GM23248 (cell line): ENCODE data around the gene GALNT17. TPM values are rescaled to one million over a fixed set of nuclear protein-coding genes. Genes with fewer than 3 reads are reported as not detected.

Experiments
- DNase-seq: peaks from one replicate; pipeline ENCODE4 v3.0.0-alpha.2; 2015
- H2AFZ ChIP-seq: fragments of 200-600 bp; sonication (generic); 2 replicates; pipeline ENCODE4 v1.6.1; 2016; ENCODE audit warnings: antibody characterized with exemption
- H3F3A ChIP-seq: fragments of 200-600 bp; sonication (generic); 2 replicates; pipeline ENCODE4 v1.6.1; 2016; ENCODE audit warnings: mild to moderate bottlenecking, antibody characterized with exemption, mixed run types; ENCODE audit not compliant: insufficient read depth
- H3K27ac ChIP-seq: fragments of 200-600 bp; sonication (generic); 2 replicates; pipeline ENCODE4 v1.5.1; 2016; ENCODE audit warnings: mild to moderate bottlenecking
- H3K27me3 ChIP-seq: fragments of 200-600 bp; sonication (generic); replicated peaks from 2 replicates; pipeline ENCODE4 v1.6.1; 2016; ENCODE audit warnings: mild to moderate bottlenecking; ENCODE audit not compliant: insufficient read depth
- H3K36me3 ChIP-seq: fragments of 200-600 bp; sonication (generic); 2 replicates; pipeline ENCODE4 v1.6.1; 2016; ENCODE audit warnings: low read depth, mild to moderate bottlenecking
- H3K4me1 ChIP-seq: fragments of 200-600 bp; sonication (generic); 2 replicates; pipeline ENCODE4 v1.6.1; 2016; ENCODE audit warnings: mild to moderate bottlenecking; ENCODE audit not compliant: insufficient read depth
- H3K4me2 ChIP-seq: fragments of 200-600 bp; sonication (generic); one replicate; pipeline ENCODE4 v1.6.1; 2016; ENCODE audit warnings: mild to moderate bottlenecking; ENCODE audit not compliant: unreplicated experiment
- H3K4me3 ChIP-seq: fragments of 200-600 bp; sonication (generic); 2 replicates; pipeline ENCODE4 v1.5.1; 2016; ENCODE audit warnings: mild to moderate bottlenecking
- H3K79me2 ChIP-seq: fragments of 200-600 bp; sonication (generic); 2 replicates; pipeline ENCODE4 v1.6.1; 2016; ENCODE audit warnings: mild to moderate bottlenecking; ENCODE audit not compliant: insufficient read depth
- H3K9ac ChIP-seq: fragments of 200-600 bp; sonication (generic); 2 replicates; pipeline ENCODE4 v1.6.1; 2016; ENCODE audit warnings: mild to moderate bottlenecking
- H3K9me2 ChIP-seq: fragments of 200-600 bp; sonication (generic); 2 replicates; pipeline ENCODE4 v1.6.1; 2016; ENCODE audit warnings: mixed run types, mild to moderate bottlenecking, moderate library complexity; ENCODE audit not compliant: insufficient read depth
- H3K9me3 ChIP-seq: fragments of 200-600 bp; sonication (generic); one replicate; pipeline ENCODE4 v1.6.1; 2017; ENCODE audit warnings: low read depth
- H4K20me1 ChIP-seq: fragments of 200-600 bp; sonication (generic); 2 replicates; pipeline ENCODE4 v1.6.0; 2016; ENCODE audit not compliant: insufficient read depth
- EZH2 ChIP-seq: fragments of 200-600 bp; sonication (generic); IDR thresholded peaks from 2 replicates; pipeline ENCODE4 v1.6.1; 2018; ENCODE audit warnings: antibody characterized with exemption, mild to moderate bottlenecking; ENCODE audit not compliant: insufficient read depth, poor library complexity, severe bottlenecking
- EZH2phosphoT487 ChIP-seq: fragments of 200-600 bp; sonication (generic); IDR thresholded peaks from 2 replicates; pipeline ENCODE4 v1.6.1; 2018; ENCODE audit warnings: antibody characterized with exemption, moderate library complexity, mild to moderate bottlenecking, low read depth; ENCODE audit not compliant: insufficient read depth
- WGBS, 2 experiments: methylation state at CpG; one replicate each; pipeline ENCODE4 v1.1.6; 2015 to 2017; ENCODE audit warnings: low lambda C conversion rate in 2 of 2, low coverage in 1 of 2; ENCODE audit errors: missing lambda C conversion rate in 2 of 2; 5-methylcytosine and 5-hydroxymethylcytosine counted together
- in situ Hi-C: fragments of 300-500 bp; cut with MboI; formaldehyde crosslinking; loops from 2 replicates; pipeline ENCODE4 v1.15.0; 2020
- polyA plus RNA-seq: library from polyadenylated mRNA; unstranded; fragments of >200 nt; fragmentation: Nextera tagmentation; extraction: Ambion mirVana; gene quantifications from 2 replicates; pipeline ENCODE4 v1.2.1, GENCODE V29; 2016
- total RNA-seq: library from RNA; depleted of rRNA; stranded (reverse); fragments of >200 nt; shearing (Covaris generic); gene quantifications from 2 replicates; pipeline ENCODE4 v1.2.3, GENCODE V29; 2014

The GALNT17 gene
- total and polyA plus RNA-seq, 2 experiments from 2014 or later: not detected

GRCh38 chr7:71682841-71683781, 551.2 kb downstream of the GALNT17 start:
- no peaks in the 10 kb centered on the region for H3K9me3 ChIP-seq
- no peaks in the 10 kb centered on the region for H3K4me1 ChIP-seq
- WGBS, 2 experiments: 6 to 8% methylated on average over 21 of the region's 21 CpGs
- H3K4me2 ChIP-seq: no peak overlapping the region
- H3F3A ChIP-seq: no peaks in the 10 kb centered on the region
- H3K4me3 ChIP-seq: no peak overlapping the region
- H3K9me2 ChIP-seq: no peaks in the 10 kb centered on the region
- H3K79me2 ChIP-seq: no peaks in the 10 kb centered on the region
- no peak overlapping the region for H2AFZ ChIP-seq
- no peaks in the 10 kb centered on the region for H3K27me3 ChIP-seq
- H3K9ac ChIP-seq: no peak overlapping the region
- H3K36me3 ChIP-seq: no peaks in the 10 kb centered on the region
- no peaks in the 10 kb centered on the region for H4K20me1 ChIP-seq
- H3K27ac ChIP-seq: no peak overlapping the region
- no peak for TF ChIP-seq EZH2
- no peak for TF ChIP-seq EZH2phosphoT487
- no peak for DNase-seq
- in situ Hi-C loops: no loop called here

- H3K27me3 ChIP-seq: no peaks in the 10 kb centered on the region
- H3K9me3 ChIP-seq: no peaks in the 10 kb centered on the region
- TF ChIP-seq EZH2: no peak
- TF ChIP-seq EZH2phosphoT487: no peak
- H3K79me2 ChIP-seq: no peaks in the 10 kb centered on the region
- no peaks in the 10 kb centered on the region for H3K9me2 ChIP-seq
- H3K36me3 ChIP-seq: no peaks in the 10 kb centered on the region
- 33 to 35% methylated on average over 12 of the region's 12 CpGs for WGBS, 2 experiments
- no peak overlapping the region for H2AFZ ChIP-seq
- no peaks in the 10 kb centered on the region for H3K4me1 ChIP-seq
- H3K4me2 ChIP-seq: no peak overlapping the region
- in situ Hi-C loops: no loop called here
- no peaks in the 10 kb centered on the region for H4K20me1 ChIP-seq
- DNase-seq: no peak
- no peak overlapping the region for H3K27ac ChIP-seq
- no peak overlapping the region for H3K4me3 ChIP-seq
- no peak overlapping the region for H3K9ac ChIP-seq
- no peaks in the 10 kb centered on the region for H3F3A ChIP-seq
Observed at GRCh38 chr7:71687286-71687685, 555.3 kb downstream of the GALNT17 start.

- H3K79me2 ChIP-seq: no peaks in the 10 kb centered on the region
- TF ChIP-seq EZH2phosphoT487: no peak
- no peak for TF ChIP-seq EZH2
- no peak overlapping the region for H2AFZ ChIP-seq
- no peaks in the 10 kb centered on the region for H3K9me3 ChIP-seq
- in situ Hi-C loops: no loop called here
- no peak overlapping the region for H3K4me3 ChIP-seq
- H3K36me3 ChIP-seq: no peaks in the 10 kb centered on the region
- H3K27ac ChIP-seq: no peak overlapping the region
- no peaks in the 10 kb centered on the region for H3K9me2 ChIP-seq
- H3K27me3 ChIP-seq: no peaks in the 10 kb centered on the region
- no peak overlapping the region for H3K9ac ChIP-seq
- WGBS, 2 experiments: 21 to 27% methylated on average over 10 to 11 of the region's 11 CpGs
- H3K4me2 ChIP-seq: no peak overlapping the region
- H3K4me1 ChIP-seq: no peaks in the 10 kb centered on the region
- no peaks in the 10 kb centered on the region for H4K20me1 ChIP-seq
- no peaks in the 10 kb centered on the region for H3F3A ChIP-seq
- no peak for DNase-seq
Observed at GRCh38 chr7:71687831-71688599, 556.1 kb downstream of the GALNT17 start.

DNA sequence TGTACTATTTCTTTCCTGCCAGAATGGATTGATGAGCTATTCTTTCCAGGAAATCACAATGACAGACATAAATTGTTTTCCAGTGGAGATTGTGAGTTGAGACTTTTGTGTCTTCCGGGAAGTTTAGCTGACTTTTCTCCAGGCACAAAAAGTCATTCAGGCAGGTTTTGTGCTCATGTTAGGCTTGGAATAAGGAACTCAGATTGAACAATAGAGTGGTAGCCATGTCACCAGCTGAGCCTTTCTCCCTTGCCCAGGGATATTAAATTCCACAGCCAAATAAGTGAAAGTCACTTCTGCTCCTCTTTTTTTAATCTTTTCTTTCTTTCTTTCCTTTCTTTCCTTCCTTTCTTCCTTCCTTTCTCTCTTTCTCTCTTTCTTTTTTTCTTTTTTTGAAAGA, 559.6 kb downstream of the GALNT17 start:
- no peaks in the 10 kb centered on the region for H3K9me2 ChIP-seq
- no peaks in the 10 kb centered on the region for H3K79me2 ChIP-seq
- no peaks in the 10 kb centered on the region for H3K4me1 ChIP-seq
- H3K27ac ChIP-seq: no peak overlapping the region
- WGBS, 2 experiments: 0 to 3% methylated on average over 1 of the region's 1 CpG
- H3K4me2 ChIP-seq: no peak overlapping the region
- H3K9ac ChIP-seq: no peak overlapping the region
- in situ Hi-C loops: no loop called here
- H4K20me1 ChIP-seq: no peaks in the 10 kb centered on the region
- no peaks in the 10 kb centered on the region for H3K36me3 ChIP-seq
- no peak for DNase-seq
- H3K27me3 ChIP-seq: no peaks in the 10 kb centered on the region
- H3K9me3 ChIP-seq: no peaks in the 10 kb centered on the region
- TF ChIP-seq EZH2phosphoT487 (no peak), EZH2 (no peak)
- H2AFZ ChIP-seq: no peak overlapping the region
- no peaks in the 10 kb centered on the region for H3F3A ChIP-seq
- no peak overlapping the region for H3K4me3 ChIP-seq
